Liver (tissue), 9 donors: Measurements from ENCODE around the gene SLC39A10. TPM values are rescaled to one million over a fixed set of nuclear protein-coding genes. Genes with fewer than 3 reads are reported as not detected.

Experiments
- DNase-seq: peaks from one replicate; pipeline ENCODE4 v3.0.0-alpha.2; 2017; ENCODE audit warnings: low spot score
- H3K27ac ChIP-seq, 2 donors: one replicate each; pipeline ENCODE4 v1.7.0; 2013; ENCODE audit warnings: inconsistent platforms in 2 of 2, low read length in 2 of 2, control low read depth in 1 of 2, low read depth in 1 of 2, mild to moderate bottlenecking in 1 of 2
- H3K27me3 ChIP-seq, 4 donors: one replicate each; pipeline versions ENCODE4 v1.6.1 to v1.7.0; 2013; ENCODE audit warnings: low read length in 3 of 4, inconsistent platforms in 1 of 4, mild to moderate bottlenecking in 1 of 4, moderate library complexity in 1 of 4; ENCODE audit not compliant: control insufficient read depth in 4 of 4, insufficient read depth in 4 of 4
- H3K36me3 ChIP-seq, 4 donors: one replicate each; pipeline versions ENCODE4 v1.6.1 to v1.7.0; 2013; ENCODE audit warnings: low read length in 3 of 4, mild to moderate bottlenecking in 3 of 4, low read depth in 1 of 4, moderate library complexity in 1 of 4; ENCODE audit not compliant: control insufficient read depth in 4 of 4, insufficient read depth in 3 of 4
- H3K4me1 ChIP-seq, 4 donors: one replicate each; pipeline versions ENCODE4 v1.6.1 to v1.7.0; 2013; ENCODE audit warnings: low read length in 3 of 4, mild to moderate bottlenecking in 3 of 4, moderate library complexity in 1 of 4; ENCODE audit not compliant: control insufficient read depth in 4 of 4, insufficient read depth in 4 of 4
- H3K4me3 ChIP-seq, 3 donors: one replicate each; pipeline versions ENCODE4 v1.6.1 to v1.7.0; 2013; ENCODE audit warnings: low read length in 3 of 3, control low read depth in 1 of 3, low read depth in 1 of 3, mild to moderate bottlenecking in 1 of 3
- H3K9ac ChIP-seq, 2 donors: one replicate each; pipeline ENCODE4 v1.7.0; 2013; ENCODE audit warnings: low read length in 2 of 2, mild to moderate bottlenecking in 2 of 2, moderate library complexity in 2 of 2, control low read depth in 1 of 2, low read depth in 1 of 2
- H3K9me3 ChIP-seq, 4 donors: one replicate each; pipeline versions ENCODE4 v1.6.1 to v1.7.0; 2013; ENCODE audit warnings: low read length in 3 of 4; ENCODE audit not compliant: control insufficient read depth in 4 of 4
- ATF3 ChIP-seq: IDR thresholded peaks from 2 replicates; pipeline ENCODE4 v1.6.1; 2016; ENCODE audit warnings: antibody characterized with exemption
- CTCF ChIP-seq: fragments of 150-350 bp; IDR thresholded peaks from 2 replicates; pipeline ENCODE4 v1.5.1; 2017; ENCODE audit warnings: improper control_type of control experiment, low read depth, low read length; ENCODE audit not compliant: missing input control
- EGR1 ChIP-seq, 2 donors: IDR thresholded peaks; 2 replicates each; pipeline ENCODE4 v1.6.1; 2016 to 2018; ENCODE audit warnings: antibody characterized with exemption in 2 of 2, low read depth in 2 of 2
- FOXA1 ChIP-seq: IDR thresholded peaks from 2 replicates; pipeline ENCODE4 v1.6.1; 2016; ENCODE audit warnings: antibody characterized with exemption
- FOXA2 ChIP-seq: IDR thresholded peaks from 2 replicates; pipeline ENCODE4 v1.6.1; 2016; ENCODE audit warnings: antibody characterized with exemption
- GABPA ChIP-seq, 2 donors: IDR thresholded peaks in 1 of 2; conservative IDR thresholded peaks in 1 of 2; 2 replicates each; pipeline ENCODE4 v1.6.1; 2016; ENCODE audit warnings: antibody characterized with exemption in 2 of 2, mild to moderate bottlenecking in 1 of 2, moderate library complexity in 1 of 2
- HNF4A ChIP-seq, 2 donors: conservative IDR thresholded peaks; 2 replicates each; pipeline ENCODE4 v1.6.1; 2016; ENCODE audit warnings: antibody characterized with exemption in 2 of 2, mild to moderate bottlenecking in 2 of 2
- HNF4G ChIP-seq: IDR thresholded peaks from 2 replicates; pipeline ENCODE4 v1.6.1; 2016; ENCODE audit warnings: antibody characterized with exemption
- JUND ChIP-seq, 2 donors: IDR thresholded peaks; 2 replicates each; pipeline ENCODE4 v1.6.1; 2016; ENCODE audit warnings: antibody characterized with exemption in 2 of 2
- MAX ChIP-seq: IDR thresholded peaks from 2 replicates; pipeline ENCODE4 v1.6.1; 2016; ENCODE audit warnings: antibody characterized with exemption
- NR2F2 ChIP-seq: IDR thresholded peaks from 2 replicates; pipeline ENCODE4 v1.6.1; 2016; ENCODE audit warnings: antibody characterized with exemption
- RAD21 ChIP-seq, 2 donors: IDR thresholded peaks; 2 replicates each; pipeline ENCODE4 v1.6.1; 2016; ENCODE audit warnings: antibody characterized with exemption in 2 of 2, mild to moderate bottlenecking in 2 of 2
- REST ChIP-seq: IDR thresholded peaks from 2 replicates; pipeline ENCODE4 v1.6.1; 2016; ENCODE audit warnings: antibody characterized with exemption, mild to moderate bottlenecking
- RXRA ChIP-seq, 2 donors: IDR thresholded peaks; 2 replicates each; pipeline ENCODE4 v1.6.1; 2017 to 2018; ENCODE audit warnings: antibody characterized with exemption in 2 of 2, mild to moderate bottlenecking in 1 of 2
- SP1 ChIP-seq: IDR thresholded peaks from 2 replicates; pipeline ENCODE4 v1.6.1; 2018; ENCODE audit warnings: antibody characterized with exemption, mild to moderate bottlenecking
- TAF1 ChIP-seq: conservative IDR thresholded peaks from 2 replicates; pipeline ENCODE4 v1.6.1; 2016; ENCODE audit warnings: antibody characterized with exemption, mild to moderate bottlenecking
- WGBS: extraction: QIAGEN DNeasy Blood & Tissue Kit; methylation state at CpG from one replicate; pipeline ENCODE4 v1.1.7; 2013; 5-methylcytosine and 5-hydroxymethylcytosine counted together
- polyA plus RNA-seq, 2 donors: library from polyadenylated mRNA; stranded (reverse) in 1 of 2; unstranded in 1 of 2; fragments of 200-250 nt in 1 of 2; fragments of >200 nt in 1 of 2; fragmentation: Nextera tagmentation in 1 of 2; extraction: Ambion mirVana in 1 of 2; gene quantifications; one replicate each; pipeline versions ENCODE4 v1.2.1 to v1.2.3, GENCODE V29; 2013 to 2015
- total RNA-seq, 2 donors: library from RNA; depleted of rRNA; stranded (reverse); fragments of >200 nt; gene quantifications; one replicate each; pipeline ENCODE4 v1.2.3, GENCODE V29; 2014
- donor health status: healthy.
- donor health status: healthy.
- donor health status: healthy.
- donor health status: healthy.
- donor health status: healthy.

Gene SLC39A10
- total and polyA plus RNA-seq, 4 donors, result 0.98 to 7.5 (median 3.4) TPM

GRCh38 chr2:195633573-195633870, 23.5 kb upstream of the SLC39A10 start:
- 92% methylated on average over 4 of the region's 4 CpGs for WGBS

GRCh38 chr2:195633974-195634373, 23.1 kb upstream of the SLC39A10 start:
- Histone ChIP-seq H3K4me1 (no peaks in the 10 kb centered on the region), H3K9me3 (no peaks in the 10 kb centered on the region), H3K36me3 (no peaks in the 10 kb centered on the region), H3K4me3 (no peak overlapping the region), H3K27me3 (no peaks in the 10 kb centered on the region), H3K9ac (no peak overlapping the region), H3K27ac (no peak overlapping the region)
- 54% methylated on average over 3 of the region's 3 CpGs for WGBS
- no peak for TF ChIP-seq FOXA1
- TF ChIP-seq TAF1, result no peak
- TF ChIP-seq EGR1 (IDR thresholded peaks at IDR 0.05; ENCODE audit: low read depth in 2 of 2), result no peak
- TF ChIP-seq NR2F2, result no peak
- TF ChIP-seq REST, result no peak
- no peak for TF ChIP-seq HNF4G
- no peak for DNase-seq

More at GRCh38 chr2:195633573-195633870, 23.5 kb upstream of the SLC39A10 start:
- Histone ChIP-seq H3K36me3 (no peaks in the 10 kb centered on the region), H3K9ac (no peak overlapping the region), H3K4me3 (no peak overlapping the region), H3K9me3 (no peaks in the 10 kb centered on the region), H3K27ac (no peak overlapping the region), H3K4me1 (no peaks in the 10 kb centered on the region), H3K27me3 (no peaks in the 10 kb centered on the region)
- no peak for DNase-seq
- TF ChIP-seq RAD21 (IDR thresholded peaks at IDR 0.05) (no peak), ATF3 (no peak), JUND (IDR thresholded peaks at IDR 0.05) (no peak), FOXA2 (no peak), EGR1 (IDR thresholded peaks at IDR 0.05; ENCODE audit: low read depth in 2 of 2) (no peak), NR2F2 (no peak), RXRA (IDR thresholded peaks at IDR 0.05) (no peak), GABPA (IDR thresholded peaks at IDR 0.05 in 1 of 2, conservative IDR thresholded peaks at IDR 0.05 in 1 of 2) (no peak), HNF4A (conservative IDR thresholded peaks at IDR 0.05) (no peak), SP1 (no peak), REST (no peak), HNF4G (no peak), MAX (no peak), CTCF (no peak), TAF1 (no peak)
